KOPT-K1 (cell line): ENCODE data around the gene CDKN1C.

Experiments used
- H3K27ac ChIP-seq: fragments of 200-600 bp; sonication (generic); 2 replicates; pipeline ENCODE4 v1.5.1; 2016; ENCODE audit warnings: antibody characterized with exemption, mild to moderate bottlenecking, low read depth, low read length; ENCODE audit not compliant: poor library complexity, severe bottlenecking
- H3K36me3 ChIP-seq: fragments of 200-600 bp; sonication (generic); 2 replicates; pipeline ENCODE4 v1.5.1; 2017; ENCODE audit warnings: antibody characterized with exemption, mild to moderate bottlenecking, low read length, moderate library complexity; ENCODE audit not compliant: insufficient read depth
- H3K9me3 ChIP-seq: fragments of 200-600 bp; sonication (generic); 2 replicates; pipeline ENCODE4 v1.5.1; 2017; ENCODE audit warnings: antibody characterized with exemption, low read length, mild to moderate bottlenecking; ENCODE audit not compliant: insufficient read depth, poor library complexity, severe bottlenecking

The CDKN1C gene

DNA sequence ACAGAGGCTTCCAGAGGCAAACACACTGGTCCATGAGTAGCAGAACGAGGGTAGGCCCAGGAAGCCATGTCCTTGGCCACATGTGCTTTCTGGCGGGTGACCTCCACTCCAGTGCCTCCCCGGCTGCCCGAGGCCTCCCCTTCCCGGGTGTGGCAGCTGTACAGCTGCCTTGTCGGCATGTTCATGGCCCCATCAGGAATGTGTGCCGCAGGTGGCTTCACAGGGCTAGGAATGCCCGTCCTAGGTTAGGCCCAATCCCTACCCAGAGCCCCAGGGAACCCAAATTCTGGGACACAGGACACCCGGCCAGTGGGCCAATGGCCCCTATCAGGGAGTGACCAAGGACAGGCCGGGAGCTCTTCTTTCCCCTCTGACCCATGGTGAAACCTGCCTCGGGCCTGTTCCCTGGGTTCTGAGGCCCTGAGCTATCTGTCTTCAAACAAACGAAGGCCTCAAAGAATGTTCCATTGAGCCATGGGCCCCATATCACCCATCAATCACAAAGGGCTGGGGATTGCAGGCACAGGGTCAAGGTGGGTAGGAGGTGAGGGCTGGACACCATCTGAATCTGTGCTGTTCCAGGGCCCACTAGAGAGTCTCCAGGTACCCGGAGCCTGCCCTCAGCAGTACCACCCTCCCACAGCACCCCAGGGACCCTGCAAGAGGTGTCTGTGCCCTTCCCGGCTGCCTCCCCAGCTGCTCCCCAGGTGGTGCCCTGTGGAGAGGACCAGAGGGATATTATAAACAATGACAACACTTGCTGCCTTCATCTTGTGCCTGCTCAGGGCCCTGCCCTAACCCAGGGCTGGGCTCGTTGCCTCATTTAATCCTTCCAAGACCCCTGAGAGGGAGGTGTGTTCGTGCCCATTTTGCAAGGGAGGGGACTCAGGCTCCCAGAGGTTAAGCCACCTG, 4.0 kb upstream of the CDKN1C start:
- Histone ChIP-seq H3K36me3 (no peaks in the 10 kb centered on the region), H3K9me3 (no peaks in the 10 kb centered on the region), H3K27ac (no peak overlapping the region)

DNA sequence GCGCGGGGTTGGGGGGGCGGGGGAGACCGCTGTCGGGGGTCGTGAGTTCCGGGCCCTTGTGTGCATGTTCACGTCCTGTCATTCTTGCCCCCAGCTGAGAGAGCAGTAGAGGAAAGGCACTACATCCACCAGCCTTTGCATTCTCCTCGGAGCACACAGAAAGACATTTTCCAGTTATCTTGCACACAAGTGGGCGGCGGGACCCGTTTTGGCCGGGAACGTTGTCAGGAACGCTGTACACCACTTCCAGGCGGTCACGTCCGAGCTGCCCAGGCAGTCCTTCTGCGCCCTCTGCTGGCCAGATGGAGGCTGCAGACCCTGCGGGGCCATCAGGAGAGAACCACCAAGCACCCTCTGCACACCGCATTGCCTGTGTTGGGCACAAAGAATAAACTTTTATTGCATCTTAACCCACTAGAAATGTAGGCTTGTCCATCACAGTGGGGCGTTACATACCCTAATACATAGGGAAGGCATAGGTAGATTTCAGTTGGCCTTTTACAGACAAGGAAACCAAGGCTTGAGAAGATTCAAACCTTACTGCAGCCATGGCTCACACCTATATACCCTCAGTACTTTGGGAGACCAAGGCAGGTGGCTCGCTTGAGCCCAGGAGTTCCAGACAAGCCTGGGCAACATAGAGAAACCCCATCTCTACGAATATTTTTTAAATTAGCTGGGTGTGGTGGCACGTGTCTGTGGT, 2.8 kb upstream of the CDKN1C start:
- H3K27ac ChIP-seq: no peak overlapping the region
- H3K36me3 ChIP-seq: no peaks in the 10 kb centered on the region
- H3K9me3 ChIP-seq: no peaks in the 10 kb centered on the region

GRCh38 chr11:2887515-2888195, 2.1 kb upstream of the CDKN1C start:
- Histone ChIP-seq H3K9me3 (no peaks in the 10 kb centered on the region), H3K27ac (no peak overlapping the region), H3K36me3 (no peaks in the 10 kb centered on the region)

- no peaks in the 10 kb centered on the region for H3K36me3 ChIP-seq
- no peak overlapping the region for H3K27ac ChIP-seq
- H3K9me3 ChIP-seq: no peaks in the 10 kb centered on the region
Measured at GRCh38 chr11:2886936-2887335, 1.4 kb upstream of the CDKN1C start.

DNA sequence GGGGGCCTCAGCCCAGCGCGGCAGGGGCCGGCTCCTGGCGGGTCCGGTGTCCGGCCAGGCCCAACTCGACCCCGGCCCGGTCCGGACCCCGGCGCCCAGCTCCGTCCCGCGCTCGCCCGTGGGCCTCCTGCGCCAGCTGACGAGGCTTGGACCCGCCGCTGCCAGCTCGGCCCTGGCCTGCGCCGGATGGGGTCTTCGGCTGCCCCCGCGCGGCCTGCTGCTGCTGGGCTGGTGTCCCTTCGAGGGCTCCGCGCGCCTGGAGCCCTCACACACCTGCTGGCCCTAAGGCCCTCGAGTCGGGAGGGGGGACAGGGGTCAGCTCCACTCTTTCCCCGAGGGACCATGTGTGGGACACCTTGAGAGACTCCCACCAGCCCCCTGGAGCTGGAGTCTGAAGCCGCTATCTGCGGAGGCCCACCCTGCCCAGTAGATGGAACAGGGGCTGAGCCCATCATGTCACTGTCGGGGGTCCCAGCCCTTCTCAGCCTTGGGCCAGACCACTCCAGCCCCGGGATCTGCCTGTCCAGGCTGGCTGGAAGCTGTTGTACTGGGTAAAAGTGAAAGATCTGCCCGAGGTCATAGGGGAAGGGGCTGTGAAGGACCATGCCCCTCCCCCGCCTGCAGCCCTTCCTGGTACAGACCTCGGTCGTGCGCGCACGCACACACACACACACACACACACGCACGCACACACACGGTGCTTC, 768 bp upstream of the CDKN1C start:
- no peak overlapping the region for H3K27ac ChIP-seq
- H3K36me3 ChIP-seq: no peaks in the 10 kb centered on the region
- no peaks in the 10 kb centered on the region for H3K9me3 ChIP-seq

DNA sequence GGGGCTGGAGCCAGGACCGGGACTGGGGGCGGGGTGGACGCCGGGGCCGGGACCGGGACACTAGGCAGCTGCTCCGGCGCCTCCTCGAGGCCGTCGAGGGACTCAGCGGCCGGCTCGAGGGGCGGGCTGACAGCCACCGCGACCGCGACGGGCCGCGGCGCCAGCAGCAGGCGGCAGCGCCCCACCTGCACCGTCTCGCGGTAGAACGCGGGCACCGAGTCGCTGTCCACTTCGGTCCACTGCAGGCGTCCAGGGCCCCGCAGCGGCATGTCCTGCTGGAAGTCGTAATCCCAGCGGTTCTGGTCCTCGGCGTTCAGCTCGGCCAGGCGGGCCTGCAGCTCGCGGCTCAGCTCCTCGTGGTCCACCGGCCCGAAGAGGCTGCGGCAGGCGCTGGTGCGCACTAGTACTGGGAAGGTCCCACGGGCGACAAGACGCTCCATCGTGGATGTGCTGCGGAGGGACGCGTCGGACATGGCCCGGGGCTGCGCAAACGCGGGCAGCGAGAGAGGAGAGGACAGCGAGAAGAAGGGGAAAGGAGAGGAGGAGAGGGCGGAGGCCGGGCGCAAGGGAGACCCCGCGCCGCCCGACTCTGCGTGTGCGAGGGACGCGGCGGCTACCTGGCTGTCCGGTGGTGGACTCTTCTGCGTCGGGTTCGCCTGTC, 428 bp downstream of the CDKN1C start:
- Histone ChIP-seq H3K9me3 (no peaks in the 10 kb centered on the region), H3K27ac (no peak overlapping the region), H3K36me3 (no peaks in the 10 kb centered on the region)

GRCh38 chr11:2883979-2884815, 1.4 kb downstream of the CDKN1C start:
- Histone ChIP-seq H3K27ac (no peak overlapping the region), H3K9me3 (no peaks in the 10 kb centered on the region), H3K36me3 (no peaks in the 10 kb centered on the region)

DNA sequence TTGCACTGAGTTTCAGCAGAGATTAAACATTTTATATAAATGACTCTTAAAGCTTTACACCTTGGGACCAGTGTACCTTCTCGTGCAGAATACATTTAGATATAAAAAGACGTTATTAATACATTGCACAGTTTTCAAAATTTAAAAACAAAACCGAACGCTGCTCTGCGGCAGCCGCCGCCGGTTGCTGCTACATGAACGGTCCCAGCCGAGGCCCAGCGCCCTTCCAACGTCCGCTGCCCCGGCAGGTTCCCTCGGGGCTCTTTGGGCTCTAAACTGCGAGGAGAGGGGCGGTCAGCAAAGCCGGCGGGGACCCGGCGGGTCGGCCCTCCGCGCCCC, 2.0 kb downstream of the CDKN1C start:
- H3K9me3 ChIP-seq: no peaks in the 10 kb centered on the region

GRCh38 chr11:2882396-2883110, 3.0 kb downstream of the CDKN1C start:
- Histone ChIP-seq H3K36me3 (no peaks in the 10 kb centered on the region), H3K27ac (no peak overlapping the region), H3K9me3 (no peaks in the 10 kb centered on the region)

More for the DNA sequence above, 2.0 kb downstream of the CDKN1C start:
- H3K27ac ChIP-seq: no peak overlapping the region
- H3K36me3 ChIP-seq: no peaks in the 10 kb centered on the region

- H3K9me3 ChIP-seq: no peaks in the 10 kb centered on the region
- no peaks in the 10 kb centered on the region for H3K36me3 ChIP-seq
- no peak overlapping the region for H3K27ac ChIP-seq
Measured at GRCh38 chr11:2881981-2882375, 3.6 kb downstream of the CDKN1C start.

GRCh38 chr11:2881076-2881980, 4.2 kb downstream of the CDKN1C start:
- Histone ChIP-seq H3K36me3 (no peaks in the 10 kb centered on the region), H3K9me3 (no peaks in the 10 kb centered on the region), H3K27ac (no peak overlapping the region)

GRCh38 chr11:2880646-2881045, 4.9 kb downstream of the CDKN1C start:
- H3K9me3 ChIP-seq: no peaks in the 10 kb centered on the region
- no peak overlapping the region for H3K27ac ChIP-seq
- H3K36me3 ChIP-seq: no peaks in the 10 kb centered on the region
